Activated B cell treated with CpG ODN at 0.5 μM for 24 hours (primary cell): Measurements from ENCODE around the gene CLMN. TPM values are rescaled to one million over a fixed set of nuclear protein-coding genes. Genes with fewer than 3 reads are reported as not detected.
A peak's percentile ranks its signal among the peaks of the same experiment; 100 is the strongest.

Experiments
- ATAC-seq: fragments of 200-7000 bp; cut with Tn5 transposase; one replicate; pipeline ENCODE4 v1.10.0; 2021; ENCODE audit warnings: low read depth, mild to moderate bottlenecking, moderate library complexity
- CTCF ChIA-PET: fragments of 350-600 bp; sonication (Branson Sonifier 250); formaldehyde crosslinking; loops from one replicate; lab custom pipeline; 2021; ENCODE audit warnings: antibody characterized with exemption; lab: Charles Lee
- POLR2A ChIA-PET: fragments of 350-600 bp; sonication (Branson Sonifier 250); formaldehyde crosslinking; loops from one replicate; lab custom pipeline; 2021; ENCODE audit warnings: antibody characterized with exemption; lab: Charles Lee
- DNase-seq: peaks from one replicate; pipeline ENCODE4 v3.0.0; 2022
- H3K27ac Mint-ChIP-seq: one replicate; pipeline ENCODE4 v1.8.0; 2020; ENCODE audit warnings: mixed read lengths
- H3K27me3 Mint-ChIP-seq: one replicate; pipeline ENCODE4 v1.8.0; 2021; ENCODE audit warnings: mixed read lengths
- H3K36me3 Mint-ChIP-seq: one replicate; pipeline ENCODE4 v1.8.0; 2021; ENCODE audit warnings: low read depth, mixed read lengths
- H3K4me1 Mint-ChIP-seq: one replicate; pipeline ENCODE4 v1.8.0; 2021; ENCODE audit warnings: mixed read lengths
- H3K4me3 Mint-ChIP-seq: one replicate; pipeline ENCODE4 v1.8.0; 2020; ENCODE audit warnings: mild to moderate bottlenecking, mixed read lengths
- H3K9me3 Mint-ChIP-seq: one replicate; pipeline ENCODE4 v1.8.0; 2020; ENCODE audit warnings: mixed read lengths
- CTCF ChIP-seq: fragments of 200-600 bp; IDR thresholded peaks from one replicate; pipeline ENCODE4 v1.8.0; 2022; ENCODE audit warnings: antibody characterized with exemption, mild to moderate bottlenecking
- intact Hi-C: fragments of 100-400 bp; cut with micrococcal nuclease; formaldehyde crosslinking; loops from one replicate; pipeline ENCODE4 v1.15.1; 2024
- total RNA-seq: library from RNA; stranded (reverse); gene quantifications from 2 replicates; pipeline ENCODE4 v1.2.3, GENCODE V29; 2022

The CLMN gene
- total RNA-seq, 1 donor from 2014 or later: 23.9 TPM

GRCh38 chr14:95260537-95261361, 59.0 kb downstream of the CLMN start:
- no peak for DNase-seq
- Mint-ChIP-seq H3K4me1 (peaks cover 24% of the 10 kb centered on the region), H3K4me3 (no peak overlapping the region), H3K27ac (peak overlapping the region; percentile 0), H3K9me3 (no peaks in the 10 kb centered on the region), H3K36me3 (no peaks in the 10 kb centered on the region), H3K27me3 (no peaks in the 10 kb centered on the region)
- CTCF ChIA-PET: no interaction called here
- intact Hi-C loops: loop anchor here (10.0 kb wide), 1 partner anchor 1234 kb away; no protein-coding TSS in a partner anchor
- no peak for TF ChIP-seq CTCF
- POLR2A ChIA-PET: interaction anchor here (0.7 kb wide), 1 partner anchor 55 kb away, joined by 3 read pairs; no protein-coding TSS in a partner anchor
- ATAC-seq: no peak

DNA sequence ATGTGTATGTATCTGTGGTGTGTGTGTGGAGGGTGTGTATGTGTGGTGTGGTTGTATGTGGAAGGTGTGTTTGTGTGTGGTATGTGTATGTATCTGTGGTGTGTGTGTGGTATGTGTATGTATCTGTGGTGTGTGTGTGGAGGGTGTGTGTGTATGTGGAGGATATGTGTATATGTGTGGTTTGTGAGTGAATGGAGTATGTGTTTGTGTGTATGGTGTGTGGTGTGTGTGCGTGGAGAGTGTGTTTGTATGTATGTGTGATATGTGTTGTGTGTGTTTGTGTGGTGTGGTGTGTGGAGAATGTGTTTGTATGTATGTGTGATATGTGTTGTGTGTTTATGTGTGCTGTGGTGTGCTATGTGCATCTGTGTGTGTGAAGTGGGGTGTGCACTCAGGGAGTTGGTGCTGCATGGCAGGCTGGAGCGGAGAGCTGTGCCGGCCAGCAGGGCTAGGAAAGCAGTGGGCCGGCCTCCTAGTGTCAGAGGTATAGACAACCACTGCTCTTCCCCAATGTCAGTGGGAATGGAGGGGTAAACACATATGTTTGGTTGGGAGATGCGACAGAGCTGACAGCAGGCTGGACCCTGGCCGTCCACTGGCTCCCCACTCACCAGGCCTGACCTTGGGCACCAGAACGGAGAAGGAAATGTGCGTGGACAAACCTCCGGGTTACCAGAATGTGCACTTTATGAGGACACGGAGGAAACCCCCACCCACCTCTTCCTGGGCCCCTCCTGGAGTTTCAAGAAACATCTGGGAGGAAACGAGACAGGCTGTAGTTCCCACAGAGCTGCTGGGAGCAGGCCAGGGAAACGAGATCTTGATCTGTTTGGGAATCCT, 60.7 kb downstream of the CLMN start:
- H3K27me3 Mint-ChIP-seq: no peaks in the 10 kb centered on the region
- intact Hi-C loops: no loop called here
- POLR2A ChIA-PET: no interaction called here
- peaks cover 17% of the 10 kb centered on the region for H3K4me1 Mint-ChIP-seq
- H3K27ac Mint-ChIP-seq: no peak overlapping the region
- H3K9me3 Mint-ChIP-seq: no peaks in the 10 kb centered on the region
- no peaks in the 10 kb centered on the region for H3K36me3 Mint-ChIP-seq
- CTCF ChIA-PET: no interaction called here
- no peak for TF ChIP-seq CTCF
- H3K4me3 Mint-ChIP-seq: no peak overlapping the region
- ATAC-seq (no peak), DNase-seq (no peak)

- Mint-ChIP-seq H3K27ac (no peak overlapping the region), H3K36me3 (no peaks in the 10 kb centered on the region), H3K4me3 (no peak overlapping the region), H3K27me3 (no peaks in the 10 kb centered on the region), H3K4me1 (peaks cover 17% of the 10 kb centered on the region), H3K9me3 (no peaks in the 10 kb centered on the region)
- POLR2A ChIA-PET: no interaction called here
- intact Hi-C loops: no loop called here
- no peak for ATAC-seq
- CTCF ChIA-PET: no interaction called here
- DNase-seq: no peak
- no peak for TF ChIP-seq CTCF
These were observed 61.6 kb downstream of the CLMN start for GRCh38 chr14:95258156-95258555.

DNA sequence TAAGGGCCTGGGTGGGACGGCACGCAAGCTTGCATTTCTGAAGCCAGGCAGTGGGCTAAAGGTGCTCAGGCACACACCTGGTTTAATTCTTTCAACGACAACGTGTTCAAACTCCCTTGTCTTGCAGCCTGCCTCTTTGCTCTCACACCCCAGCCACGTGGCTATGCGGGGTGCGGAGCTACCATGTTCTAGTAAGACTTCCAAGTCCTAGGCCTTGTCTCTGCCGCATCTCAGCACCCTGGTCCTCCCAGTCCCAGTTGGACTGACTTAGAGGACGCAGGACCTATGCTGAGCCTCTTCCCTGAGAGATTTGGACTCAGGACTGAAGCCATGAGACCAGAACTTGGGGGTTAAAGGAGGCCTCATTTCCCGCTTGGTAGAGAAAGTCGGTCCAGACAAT, 62.2 kb downstream of the CLMN start:
- POLR2A ChIA-PET: no interaction called here

More for the DNA sequence above, 62.2 kb downstream of the CLMN start:
- no peak for DNase-seq
- H3K27ac Mint-ChIP-seq: no peak overlapping the region
- H3K4me3 Mint-ChIP-seq: no peak overlapping the region
- peaks cover 17% of the 10 kb centered on the region for H3K4me1 Mint-ChIP-seq
- TF ChIP-seq CTCF: no peak
- H3K27me3 Mint-ChIP-seq: no peaks in the 10 kb centered on the region
- CTCF ChIA-PET: no interaction called here
- no peaks in the 10 kb centered on the region for H3K9me3 Mint-ChIP-seq
- intact Hi-C loops: no loop called here
- no peak for ATAC-seq
- no peaks in the 10 kb centered on the region for H3K36me3 Mint-ChIP-seq
